Thyroid gland (tissue), 4 donors: ENCODE data around the gene MLC1. TPM values are rescaled to one million over a fixed set of nuclear protein-coding genes. Genes with fewer than 3 reads are reported as not detected.

Experiments used
- DNase-seq, 2 donors: peaks; one replicate each; pipeline ENCODE4 v3.0.0-alpha.2; 2019
- H3K27ac ChIP-seq, 3 donors: fragments of 200-600 bp; sonication (generic); 1 replicate in 2 of 3; 2 replicates in 1 of 3; pipeline ENCODE4 v1.5.1; 2016 to 2019; ENCODE audit warnings: mild to moderate bottlenecking in 1 of 3, moderate library complexity in 1 of 3
- H3K27me3 ChIP-seq: fragments of 200-600 bp; sonication (generic); one replicate; pipeline ENCODE4 v1.5.1; 2019
- H3K36me3 ChIP-seq, 2 donors: fragments of 200-600 bp; sonication (generic); one replicate each; pipeline ENCODE4 v1.5.1; 2016 to 2019
- H3K4me1 ChIP-seq, 2 donors: fragments of 200-600 bp; sonication (generic); one replicate each; pipeline ENCODE4 v1.5.1; 2017 to 2019
- H3K4me3 ChIP-seq, 3 donors: fragments of 200-600 bp; sonication (generic); replicated peaks in 1 of 3; 1 replicate in 2 of 3; 2 replicates in 1 of 3; pipeline ENCODE4 v1.5.1; 2016; ENCODE audit warnings: mild to moderate bottlenecking in 1 of 3
- H3K9me3 ChIP-seq: fragments of 200-600 bp; sonication (generic); one replicate; pipeline ENCODE4 v1.5.1; 2017
- CTCF ChIP-seq, 6 experiments: fragments of 200-600 bp in 3 of 6; fragments of 450-650 bp in 3 of 6; sonication (generic) in 3 of 6; IDR thresholded peaks; one replicate each; pipeline ENCODE4 v1.5.1; 2016 to 2019; ENCODE audit warnings: antibody characterized with exemption in 6 of 6, mild to moderate bottlenecking in 2 of 6, inconsistent platforms in 1 of 6, moderate library complexity in 1 of 6
- POLR2A ChIP-seq, 2 donors: fragments of 450-650 bp; IDR thresholded peaks; one replicate each; pipeline ENCODE4 v1.6.1; 2017; ENCODE audit warnings: antibody characterized with exemption in 2 of 2, mild to moderate bottlenecking in 2 of 2, moderate library complexity in 1 of 2
- WGBS, 2 donors: methylation state at CpG; one replicate each; pipeline ENCODE4 v1.1.5; 2017; 5-methylcytosine and 5-hydroxymethylcytosine counted together
- intact Hi-C: fragments of 100-400 bp; cut with DNase I; formaldehyde crosslinking; loops from one replicate; pipeline ENCODE4 v1.15.1; 2023
- total RNA-seq, 4 donors: library from RNA; depleted of rRNA; stranded (reverse); fragments of >200 nt; gene quantifications; one replicate each; pipeline ENCODE4 v1.2.3, GENCODE V29; 2016

Gene MLC1
- total RNA-seq: under 1 TPM in 1 of 4 donors, not detected in 3; 0.11 TPM

GRCh38 chr22:50085211-50085972 is at the start of gene MLC1:
TSS of gene MLC1 (minus strand) at chr22:50085426. CDS start at chr22:50084902, 524 bp downstream.
- H3K27me3 ChIP-seq: peaks cover 5% of the 10 kb centered on the region
- H3K36me3 ChIP-seq: no peaks in the 10 kb centered on the region
- no peak within 1 kb of the TSS for H3K4me3 ChIP-seq
- H3K27ac ChIP-seq: no peak within 1 kb of the TSS
- 53 to 57% methylated on average over 29 of the region's 29 CpGs for whole genome bisulfite sequencing, 2 donors
- no peaks in the 10 kb centered on the region for H3K9me3 ChIP-seq
- TF ChIP-seq CTCF (IDR thresholded peaks at IDR 0.05) (no peak), POLR2A (IDR thresholded peaks at IDR 0.05) (no peak)
- no peak for DNase-seq
- H3K4me1 ChIP-seq: no peaks in the 10 kb centered on the region
- intact Hi-C loops: no loop called here

GRCh38 chr22:50134481-50134880 is 49.3 kb upstream of the MLC1 start:
- WGBS, 2 donors: 82 to 83% methylated on average over 10 of the region's 10 CpGs
- intact Hi-C loops: no loop called here
- TF ChIP-seq POLR2A (IDR thresholded peaks at IDR 0.05) (no peak), CTCF (IDR thresholded peaks at IDR 0.05) (no peak)

GRCh38 chr22:50131894-50132293 is 46.7 kb upstream of the MLC1 start:
- Histone ChIP-seq H3K9me3 (no peaks in the 10 kb centered on the region), H3K27ac (no peak overlapping the region), H3K36me3 (no peaks in the 10 kb centered on the region), H3K4me3 (no peak overlapping the region), H3K27me3 (no peaks in the 10 kb centered on the region), H3K4me1 (peaks cover 3 to 4% of the 10 kb centered on the region in 2 donors)
- no peak for DNase-seq
- intact Hi-C loops: no loop called here
- 95 to 97% methylated on average over 4 of the region's 4 CpGs for WGBS, 2 donors
- TF ChIP-seq CTCF (IDR thresholded peaks at IDR 0.05) (no peak), POLR2A (IDR thresholded peaks at IDR 0.05) (no peak)

More at GRCh38 chr22:50134481-50134880, 49.3 kb upstream of the MLC1 start:
- DNase-seq: no peak
- Histone ChIP-seq H3K9me3 (no peaks in the 10 kb centered on the region), H3K4me3 (no peak overlapping the region), H3K4me1 (peaks cover 8 to 9% of the 10 kb centered on the region in 2 donors), H3K36me3 (no peaks in the 10 kb centered on the region), H3K27ac (no peak overlapping the region), H3K27me3 (no peaks in the 10 kb centered on the region)

- H3K27me3 ChIP-seq: no peaks in the 10 kb centered on the region
- 90% methylated on average over 10 of the region's 10 CpGs for WGBS, 2 donors
- H3K9me3 ChIP-seq: no peaks in the 10 kb centered on the region
- no peaks in the 10 kb centered on the region for H3K36me3 ChIP-seq
- no peak overlapping the region for H3K4me3 ChIP-seq
- H3K4me1 ChIP-seq: no peaks in the 10 kb centered on the region
- TF ChIP-seq CTCF (IDR thresholded peaks at IDR 0.05) (no peak), POLR2A (IDR thresholded peaks at IDR 0.05) (no peak)
- no peak overlapping the region for H3K27ac ChIP-seq
- intact Hi-C loops: no loop called here
- DNase-seq: no peak
These were observed 44.0 kb upstream of the MLC1 start for GRCh38 chr22:50129121-50129736.

- 78 to 81% methylated on average over 5 to 9 of the region's 9 CpGs for WGBS, 2 donors
- H3K4me3 ChIP-seq: no peak overlapping the region
These were observed 39.8 kb upstream of the MLC1 start for GRCh38 chr22:50125029-50125428.

More at GRCh38 chr22:50125029-50125428, 39.8 kb upstream of the MLC1 start:
- TF ChIP-seq POLR2A (IDR thresholded peaks at IDR 0.05) (no peak), CTCF (IDR thresholded peaks at IDR 0.05) (no peak)
- Histone ChIP-seq H3K27ac (no peak overlapping the region), H3K27me3 (no peaks in the 10 kb centered on the region), H3K9me3 (no peaks in the 10 kb centered on the region), H3K36me3 (no peaks in the 10 kb centered on the region), H3K4me1 (peaks cover 8 to 13% of the 10 kb centered on the region in 2 donors)
- intact Hi-C loops: no loop called here
- no peak for DNase-seq
